Adrenal gland (tissue), 12 donors: ENCODE measurements around the gene LEFTY1. TPM values are rescaled to one million over a fixed set of nuclear protein-coding genes. Genes with fewer than 3 reads are reported as not detected.

Source experiments
- DNase-seq, 7 donors: peaks; one replicate each; pipeline ENCODE4 v3.0.0-alpha.2; 2019 to 2020
- H3K27ac ChIP-seq, 5 donors: fragments of 200-600 bp; sonication (generic) in 4 of 5; 1 replicate in 3 of 5; 2 replicates in 2 of 5; pipeline versions ENCODE4 v1.5.1 to v1.8.0; 2016 to 2020; ENCODE audit warnings: mild to moderate bottlenecking in 1 of 5
- H3K27me3 ChIP-seq: fragments of 200-600 bp; 2 replicates; pipeline ENCODE4 v1.8.0; 2021
- H3K36me3 ChIP-seq, 2 donors: fragments of 200-600 bp; replicated peaks in 1 of 2; 1 replicate in 1 of 2; 2 replicates in 1 of 2; pipeline versions ENCODE4 v1.5.1 to v1.8.0; 2018 to 2022
- H3K4me1 ChIP-seq, 2 donors: fragments of 200-600 bp; replicated peaks in 1 of 2; 1 replicate in 1 of 2; 2 replicates in 1 of 2; pipeline versions ENCODE4 v1.5.1 to v1.8.0; 2018 to 2021
- H3K4me3 ChIP-seq, 4 donors: fragments of 200-600 bp; sonication (generic) in 3 of 4; one replicate each; pipeline ENCODE4 v1.5.1; 2016 to 2018
- H3K9me3 ChIP-seq, 3 donors: fragments of 200-600 bp; sonication (generic) in 1 of 3; replicated peaks in 1 of 3; 1 replicate in 2 of 3; 2 replicates in 1 of 3; pipeline versions ENCODE4 v1.5.1 to v1.8.0; 2016 to 2021
- POLR2A ChIP-seq, 2 donors: fragments of 450-650 bp; IDR thresholded peaks; one replicate each; pipeline ENCODE4 v1.6.1; 2017; ENCODE audit warnings: antibody characterized with exemption in 2 of 2, mild to moderate bottlenecking in 2 of 2, moderate library complexity in 1 of 2
- WGBS, 4 donors: extraction: QIAGEN DNeasy Blood & Tissue Kit in 2 of 4; methylation state at CpG; one replicate each; pipeline versions ENCODE4 v1.1.5 to v1.1.7; 2013 to 2017; 5-methylcytosine and 5-hydroxymethylcytosine counted together
- intact Hi-C, 2 donors: fragments of 100-400 bp; cut with DNase I; formaldehyde crosslinking; loops; one replicate each; pipeline versions ENCODE4 v1.14.1 to v1.15.0; 2022 to 2023
- polyA plus RNA-seq, 3 donors: library from polyadenylated mRNA; stranded (reverse); fragments of 200-250 nt in 2 of 3; fragments of 350-450 nt in 1 of 3; fragmentation: Illumina TruSeq in 1 of 3; extraction: RNeasy Lipid Tissue Mini Kit (QIAGEN cat#74804) in 1 of 3; gene quantifications; one replicate each; pipeline ENCODE4 v1.2.3, GENCODE V29; 2013 to 2014
- total RNA-seq, 9 donors: library from RNA; depleted of rRNA in 4 of 9; stranded (reverse); fragments of >200 nt in 4 of 9; fragments of 120-200 nt in 1 of 9; fragmentation: NEBNext Ultra II Directional in 1 of 9; extraction: Animal tissue kit (Norgen Biotek cat#: 25700) in 1 of 9; gene quantifications; one replicate each; pipeline versions ENCODE4 v1.1.0 to v1.2.4, GENCODE V29; 2013 to 2023
- TF ChIP-seq, protein P1 (sequence below), 6 experiments: fragments of 450-650 bp in 4 of 6; fragments of 200-600 bp in 2 of 6; sonication (generic) in 1 of 6; IDR thresholded peaks; 1 replicate in 5 of 6; 2 replicates in 1 of 6; pipeline versions ENCODE4 v1.5.1 to v1.8.0; 2016 to 2021; ENCODE audit warnings: antibody characterized with exemption in 6 of 6, mild to moderate bottlenecking in 2 of 6, moderate library complexity in 1 of 6
- donor health status: healthy with polysubstance abuse.
- donor health status: Bipolar disorder and iron deficiency.
- donor health status: DM: yes; HTN: yes; CAD: no.
- donor health status: DM: no; HTN: no; CAD: no.
- donor health status: DM: no; HTN: no; CAD: no.
- donor health status: DM: yes; HTN: yes; CAD: no.

Gene LEFTY1
- total and polyA plus RNA-seq, 12 donors = 0.15 to 1.5 (median 0.55) TPM; not detected in 5

DNA sequence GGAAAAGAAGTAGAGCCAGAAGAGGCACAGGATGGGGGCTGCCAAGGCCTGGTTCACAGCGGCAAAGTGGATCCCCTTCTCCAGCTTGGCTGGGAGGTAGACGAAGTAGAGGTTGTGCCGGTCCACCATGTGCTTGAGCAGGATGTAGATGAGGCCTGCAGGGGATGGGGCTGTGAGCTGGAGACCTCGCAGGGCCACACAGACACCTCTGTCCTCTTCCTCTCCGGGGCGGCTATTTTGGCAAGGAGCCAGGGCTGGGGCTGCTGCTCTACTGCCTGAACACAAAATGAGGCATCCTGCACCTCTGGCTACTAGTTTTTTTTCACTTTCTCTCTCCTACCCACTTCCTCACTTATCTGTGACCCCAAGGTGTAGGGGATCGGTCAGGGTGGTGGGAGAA lies 39.0 kb downstream of the LEFTY1 start:
- H3K36me3 ChIP-seq = peaks cover 0 to 40% of the 10 kb centered on the region in 2 donors
- no peak overlapping the region for H3K4me3 ChIP-seq
- intact Hi-C loops = loop anchor here (10.0 kb wide), 2 partner anchors 65 to 75 kb away; partner anchors contain the start of gene SRP9 (in 1 of the 2)
- no peaks in the 10 kb centered on the region for H3K27me3 ChIP-seq
- peak overlapping the region in 1 of 5 donors; percentile 47 for H3K27ac ChIP-seq
- peaks cover 0 to 4% of the 10 kb centered on the region in 2 donors for H3K4me1 ChIP-seq
- TF ChIP-seq, protein P1, sequence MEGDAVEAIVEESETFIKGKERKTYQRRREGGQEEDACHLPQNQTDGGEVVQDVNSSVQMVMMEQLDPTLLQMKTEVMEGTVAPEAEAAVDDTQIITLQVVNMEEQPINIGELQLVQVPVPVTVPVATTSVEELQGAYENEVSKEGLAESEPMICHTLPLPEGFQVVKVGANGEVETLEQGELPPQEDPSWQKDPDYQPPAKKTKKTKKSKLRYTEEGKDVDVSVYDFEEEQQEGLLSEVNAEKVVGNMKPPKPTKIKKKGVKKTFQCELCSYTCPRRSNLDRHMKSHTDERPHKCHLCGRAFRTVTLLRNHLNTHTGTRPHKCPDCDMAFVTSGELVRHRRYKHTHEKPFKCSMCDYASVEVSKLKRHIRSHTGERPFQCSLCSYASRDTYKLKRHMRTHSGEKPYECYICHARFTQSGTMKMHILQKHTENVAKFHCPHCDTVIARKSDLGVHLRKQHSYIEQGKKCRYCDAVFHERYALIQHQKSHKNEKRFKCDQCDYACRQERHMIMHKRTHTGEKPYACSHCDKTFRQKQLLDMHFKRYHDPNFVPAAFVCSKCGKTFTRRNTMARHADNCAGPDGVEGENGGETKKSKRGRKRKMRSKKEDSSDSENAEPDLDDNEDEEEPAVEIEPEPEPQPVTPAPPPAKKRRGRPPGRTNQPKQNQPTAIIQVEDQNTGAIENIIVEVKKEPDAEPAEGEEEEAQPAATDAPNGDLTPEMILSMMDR (IDR thresholded peaks at IDR 0.05) = no peak
- TF ChIP-seq POLR2A (IDR thresholded peaks at IDR 0.05) = no peak
- H3K9me3 ChIP-seq = no peaks in the 10 kb centered on the region
- peak in 5 of 7 donors; percentile 40 to 76 (median 69) for DNase-seq
- WGBS, 4 donors = 52 to 62% (median 55%) methylated on average over 5 to 7 of the region's 7 CpGs

- no peaks in the 10 kb centered on the region for H3K9me3 ChIP-seq
- peak overlapping the region in 3 of 5 donors; percentile 35 to 80 (median 38) for H3K27ac ChIP-seq
- no peak overlapping the region for H3K4me3 ChIP-seq
- 66 to 78% (median 72%) methylated on average over 13 to 16 of the region's 16 CpGs for WGBS, 4 donors
- H3K4me1 ChIP-seq = peaks cover 0 to 4% of the 10 kb centered on the region in 2 donors
- no peaks in the 10 kb centered on the region for H3K27me3 ChIP-seq
- DNase-seq = no peak
- peaks cover 0 to 46% of the 10 kb centered on the region in 2 donors for H3K36me3 ChIP-seq
- TF ChIP-seq, protein P1 (IDR thresholded peaks at IDR 0.05) = no peak
- no peak for TF ChIP-seq POLR2A (IDR thresholded peaks at IDR 0.05)
- intact Hi-C loops = loop anchor here (10.0 kb wide), 2 partner anchors 67 to 73 kb away; partner anchors contain the start of gene SRP9 (in 1 of the 2)
Measured at GRCh38 chr1:225848030-225848955, 40.7 kb downstream of the LEFTY1 start.

- H3K27ac ChIP-seq = peak overlapping the region in 3 of 5 donors; percentile 35 to 80 (median 38)
- no peak overlapping the region for H3K4me3 ChIP-seq
- TF ChIP-seq POLR2A (IDR thresholded peaks at IDR 0.05) = no peak
- TF ChIP-seq, protein P1 (IDR thresholded peaks at IDR 0.05) = no peak
- H3K36me3 ChIP-seq = peaks cover 0 to 51% of the 10 kb centered on the region in 2 donors
- H3K27me3 ChIP-seq = no peaks in the 10 kb centered on the region
- peak in 3 of 7 donors; percentile 41 to 58 (median 49) for DNase-seq
- no peaks in the 10 kb centered on the region for H3K9me3 ChIP-seq
- H3K4me1 ChIP-seq = peaks cover 0 to 5% of the 10 kb centered on the region in 2 donors
- intact Hi-C loops = loop anchor here (10.0 kb wide), 2 partner anchors 67 to 73 kb away; partner anchors contain the start of gene SRP9 (in 1 of the 2)
- WGBS, 4 donors = 40 to 41% (median 40%) methylated on average over 1 to 4 of the region's 4 CpGs
Measured at GRCh38 chr1:225847610-225848009, 41.3 kb downstream of the LEFTY1 start.
